Measurements from ENCODE around the gene ANKRD50.

DNA sequence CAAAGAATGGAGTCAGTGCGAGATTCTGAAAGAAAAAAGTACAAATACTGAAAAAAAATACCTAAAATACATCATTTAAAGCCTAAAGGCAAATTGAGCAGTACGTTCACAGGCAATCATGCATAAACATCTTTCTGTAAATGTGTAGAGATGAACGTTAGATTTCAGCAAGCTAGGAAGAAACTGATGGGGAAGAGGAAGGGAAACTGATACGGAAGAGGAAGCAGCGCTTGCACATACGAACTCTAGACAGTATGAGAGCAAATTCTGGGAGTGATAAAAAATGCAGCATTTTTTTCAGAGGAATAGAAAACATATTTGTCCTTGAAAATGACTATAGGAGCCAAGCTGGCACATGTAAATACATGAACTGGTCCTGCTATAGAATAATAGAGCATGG lies 9.4 kb downstream of the ANKRD50 start:
- TF ChIP-seq POLR2AphosphoS5 (IDR thresholded peaks at IDR 0.05; ENCODE audit: low read depth, low read length) (no peak), POLR2A (IDR thresholded peaks at IDR 0.05; ENCODE audit: low read depth, low read length) (no peak), SPI1 (IDR thresholded peaks at IDR 0.05; ENCODE audit: low read depth, low read length) (no peak), TAF1 (IDR thresholded peaks at IDR 0.05; ENCODE audit: low read depth, low read length) (no peak), PAX5 (IDR thresholded peaks at IDR 0.05; ENCODE audit: insufficient read depth, low read length, severe bottlenecking) (no peak)

Measured in GM12891 (cell line).